GM21528 (cell line): ENCODE results near the gene ATP1A3.

ENCODE experiments used
- ATAC-seq: cut with Tn5 transposase; IDR thresholded peaks from one replicate; pipeline ENCODE4 v1.9.1; 2021; ENCODE audit warnings: mild to moderate bottlenecking, moderate library complexity; ENCODE audit not compliant: unreplicated experiment, low FRiP score

ATP1A3 gene

DNA sequence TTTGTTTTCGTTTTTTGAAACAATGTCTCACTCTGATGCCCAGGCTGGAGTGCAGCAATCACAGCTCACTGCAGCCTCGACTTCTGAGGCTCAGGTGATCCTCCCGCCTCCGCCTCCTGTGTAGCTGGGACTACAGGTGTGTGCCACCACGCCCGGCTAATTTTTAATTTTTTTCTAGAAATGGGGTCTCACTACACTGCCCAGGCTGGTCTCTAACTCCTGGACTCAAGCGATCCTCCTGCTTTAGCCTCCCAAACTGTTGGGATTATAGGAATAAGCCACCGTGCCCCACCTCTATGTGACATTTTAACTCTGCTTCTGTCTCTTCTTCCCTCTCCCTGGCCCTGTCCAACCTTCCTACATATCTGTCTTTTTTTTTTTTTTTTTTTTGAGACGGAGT, 5.1 kb downstream of the ATP1A3 start:
- ATAC-seq = no peak

DNA sequence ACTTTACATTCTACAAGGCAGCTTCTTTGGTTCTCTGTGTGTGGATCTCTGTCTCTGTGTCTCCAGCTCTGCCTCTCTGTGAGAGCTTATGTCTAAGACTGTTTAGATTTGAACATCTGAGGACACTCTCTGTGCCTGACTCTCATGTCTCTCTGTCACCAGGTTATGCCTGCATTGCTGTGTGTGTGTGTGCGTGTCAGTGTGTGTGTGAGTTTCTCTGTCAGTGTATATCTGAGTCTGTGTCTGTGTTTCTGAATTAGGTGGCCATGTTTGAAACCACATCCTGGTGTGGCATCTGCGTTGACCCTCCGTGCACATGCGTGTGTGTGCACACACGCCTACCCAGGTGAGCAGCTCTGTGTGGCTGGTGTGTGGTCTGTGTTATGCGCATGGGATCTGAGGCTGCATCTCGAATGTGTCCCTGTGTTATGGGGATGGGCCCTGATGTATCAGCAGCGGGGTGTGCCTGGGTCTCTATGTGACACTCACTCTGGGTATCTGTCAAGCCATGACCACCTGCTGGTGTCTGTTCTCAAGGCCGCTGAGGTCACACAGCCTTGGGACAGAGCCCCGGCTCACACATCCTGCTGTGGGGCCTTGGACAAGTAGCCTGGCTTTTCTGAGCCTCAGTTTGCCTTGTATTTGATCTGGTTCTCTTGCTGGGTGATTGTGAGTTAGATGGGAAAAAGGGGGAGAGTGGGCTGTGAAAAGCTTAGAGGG, 6.7 kb downstream of the ATP1A3 start:
- ATAC-seq = no peak

DNA sequence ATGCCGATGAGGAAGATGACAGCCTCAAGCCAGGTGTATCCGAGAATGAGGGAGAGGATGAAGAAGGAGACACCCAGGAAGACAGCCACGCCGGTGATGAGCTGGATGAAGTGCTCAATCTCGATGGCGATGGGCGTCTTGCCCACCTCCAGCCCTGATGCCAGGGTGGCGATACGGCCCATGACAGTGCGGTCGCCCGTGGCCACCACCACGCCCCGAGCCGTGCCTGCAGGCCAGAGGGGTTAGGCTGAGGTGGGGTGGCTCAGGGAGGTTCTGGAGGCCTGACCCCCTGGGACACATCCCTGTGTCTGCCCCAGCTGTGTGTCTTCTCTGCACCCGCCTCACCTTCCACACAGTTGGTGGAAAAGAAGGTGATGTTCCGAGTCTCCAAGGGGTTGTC, 9.1 kb downstream of the ATP1A3 start:
- no peak for ATAC-seq

DNA sequence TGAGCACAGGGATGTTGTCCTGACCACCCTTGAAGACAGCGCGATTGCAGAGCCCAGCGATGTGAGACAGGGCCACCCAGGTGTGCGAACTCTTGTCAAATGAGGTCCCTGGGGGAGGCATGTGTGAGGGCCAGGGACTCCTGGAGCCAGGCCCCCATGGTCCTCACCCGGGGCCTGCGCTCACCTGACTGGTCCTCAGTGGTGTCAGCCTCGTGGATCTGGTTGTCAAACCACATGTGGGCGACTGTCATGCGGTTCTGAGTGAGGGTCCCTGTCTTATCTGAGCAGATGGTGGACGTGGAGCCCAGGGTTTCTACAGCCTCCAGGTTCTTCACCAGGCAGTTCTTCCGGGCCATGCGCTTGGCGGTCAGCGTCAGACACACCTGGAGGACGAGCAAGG, 12.3 kb downstream of the ATP1A3 start:
- ATAC-seq = no peak

DNA sequence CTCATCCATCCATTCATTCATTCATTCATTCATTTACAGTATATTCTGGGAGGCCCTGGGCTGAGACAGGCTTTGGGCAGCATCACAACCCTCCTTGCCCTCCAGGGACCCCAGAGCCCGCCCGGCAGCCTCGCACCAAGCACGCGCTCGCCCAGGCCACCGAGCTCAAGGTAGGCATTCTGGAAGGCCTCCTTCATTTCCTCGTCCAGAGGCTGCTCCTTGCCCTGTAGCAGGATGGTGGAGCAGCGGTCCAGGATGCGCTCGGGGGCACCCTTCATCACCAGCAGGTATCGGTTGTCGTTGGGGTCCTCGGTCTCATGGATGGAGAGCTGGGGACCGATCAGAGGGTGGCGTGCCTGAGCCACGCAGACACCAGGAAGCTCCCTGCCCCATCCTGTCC, 15.6 kb downstream of the ATP1A3 start:
- ATAC-seq = no peak

DNA sequence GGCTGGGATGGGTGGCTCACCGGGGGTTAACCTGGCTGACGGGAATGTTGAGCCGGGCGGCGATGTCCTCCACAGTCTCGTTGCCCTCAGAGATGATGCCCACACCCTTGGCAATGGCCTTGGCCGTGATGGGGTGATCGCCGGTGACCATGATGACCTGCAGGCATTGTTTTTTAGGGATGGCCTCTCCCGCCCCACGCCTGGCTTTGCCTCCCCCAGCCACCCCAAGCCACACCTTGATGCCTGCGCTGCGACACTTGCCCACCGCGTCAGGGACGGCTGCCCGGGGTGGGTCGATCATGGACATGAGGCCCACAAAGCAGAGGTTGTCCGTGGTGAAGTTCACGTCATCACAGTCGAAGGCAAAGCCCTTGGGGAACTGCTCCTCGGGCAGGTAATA, 16.1 kb downstream of the ATP1A3 start:
- ATAC-seq = no peak

DNA sequence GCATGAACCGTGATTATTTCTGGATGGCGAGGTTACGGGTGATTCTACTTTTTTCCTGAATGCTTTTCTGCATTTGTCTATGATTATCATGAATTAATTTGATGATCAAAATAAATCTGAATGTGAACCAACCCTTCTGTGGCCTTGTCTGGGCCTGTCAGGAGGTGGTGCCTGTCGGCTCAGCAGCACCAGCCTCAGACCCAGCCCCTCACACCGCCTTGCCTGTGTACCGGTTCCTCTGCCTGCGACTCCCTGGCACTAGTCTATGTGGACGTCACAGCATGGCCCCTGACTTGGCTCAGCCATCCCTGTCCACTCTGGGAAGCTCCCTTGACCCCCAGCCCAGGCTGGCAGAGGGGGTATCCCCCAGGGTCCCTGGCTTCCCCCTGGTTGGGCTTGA, 19.4 kb downstream of the ATP1A3 start:
- no peak for ATAC-seq

DNA sequence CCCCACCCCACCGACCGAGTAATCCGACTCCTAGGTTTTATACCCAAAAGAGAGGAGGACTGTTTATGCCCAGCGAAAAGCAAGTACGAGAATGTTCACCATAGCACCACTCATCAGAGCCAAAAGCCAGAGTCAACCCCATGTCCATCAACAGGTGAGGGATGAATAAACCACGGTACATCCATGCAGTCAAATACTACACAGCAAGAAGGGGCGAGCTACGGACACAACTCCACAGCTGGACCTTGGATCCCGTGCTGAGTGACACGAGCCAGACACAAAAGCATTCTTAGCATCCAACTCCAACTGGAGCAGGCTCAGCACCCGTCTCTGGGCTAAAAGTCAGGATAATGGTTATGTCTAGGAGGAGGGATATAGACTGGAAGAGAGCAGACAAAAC, 22.7 kb downstream of the ATP1A3 start:
- no peak for ATAC-seq

DNA sequence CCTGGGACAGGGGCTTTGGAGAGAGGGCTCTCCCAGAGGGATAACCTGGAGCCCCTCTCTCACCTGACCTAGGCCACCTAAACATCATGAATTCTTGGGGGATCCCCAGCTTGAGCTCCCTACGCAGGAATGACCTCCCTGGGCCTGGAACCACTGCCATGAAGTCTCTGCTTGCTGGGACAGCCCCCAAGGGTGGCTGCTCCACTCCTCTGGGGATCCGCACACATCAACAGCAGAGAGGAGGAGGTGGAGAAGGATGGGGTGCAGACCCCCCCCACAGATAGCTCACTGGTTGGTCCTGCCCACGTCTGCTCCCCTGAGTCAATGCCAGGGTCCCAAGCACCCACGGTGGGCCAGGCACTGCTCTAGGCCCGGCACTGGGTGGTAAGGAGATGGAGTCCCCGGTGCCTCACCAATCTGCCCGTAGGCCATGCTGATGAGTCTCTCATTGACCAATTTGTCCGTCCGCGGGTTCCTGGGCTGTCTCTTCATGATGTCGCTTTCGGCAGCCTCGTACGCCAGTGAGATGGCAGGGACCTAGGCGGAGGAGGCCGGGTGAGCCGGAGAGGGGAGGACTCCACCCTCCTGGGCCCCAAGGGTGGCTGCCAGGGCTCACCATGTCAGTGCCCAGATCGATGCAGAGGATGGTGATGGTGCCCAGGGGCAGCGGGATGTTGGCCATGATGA, 24.1 kb downstream of the ATP1A3 start:
- ATAC-seq = no peak

DNA sequence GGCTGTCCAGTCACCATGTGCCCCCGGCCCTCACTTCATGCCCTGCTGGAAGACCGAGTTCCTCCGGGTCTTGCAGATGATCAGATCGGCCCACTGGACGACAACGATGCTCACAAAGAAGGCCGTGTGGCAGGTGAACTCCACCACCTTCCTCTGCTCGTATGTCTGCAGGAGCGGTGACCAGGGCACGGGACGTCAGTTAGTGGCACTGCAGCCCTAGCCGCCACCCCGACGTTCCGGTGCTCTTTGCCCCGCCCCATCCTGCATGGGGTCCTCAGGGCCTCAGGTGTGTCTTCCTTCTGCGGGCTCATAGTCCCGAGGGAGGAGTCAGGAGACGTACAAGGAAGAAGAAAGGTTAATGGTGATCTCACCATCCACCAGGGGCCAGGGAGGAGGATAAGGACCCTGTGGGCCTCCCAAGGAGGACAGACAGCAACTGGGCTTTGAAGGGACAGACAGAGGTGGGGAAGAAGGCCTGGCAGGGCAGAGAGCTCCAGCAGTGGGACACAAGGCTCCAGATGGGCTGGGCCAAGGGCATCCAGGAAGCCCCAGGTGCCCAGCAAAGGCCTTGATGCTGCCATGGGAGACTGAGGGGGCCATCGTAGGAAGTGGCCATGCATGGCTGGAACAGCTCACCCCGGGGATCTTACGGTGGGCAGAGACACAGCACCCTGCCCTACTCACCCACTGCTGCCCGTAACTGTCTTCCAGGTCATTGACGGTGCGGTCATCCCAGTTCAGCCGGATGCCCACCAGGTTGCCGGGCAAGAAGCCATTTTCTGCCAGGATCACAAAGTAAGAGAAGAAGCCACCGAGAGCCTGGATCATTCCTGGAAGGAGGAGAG, 25.1 kb downstream of the ATP1A3 start:
- ATAC-seq = no peak

DNA sequence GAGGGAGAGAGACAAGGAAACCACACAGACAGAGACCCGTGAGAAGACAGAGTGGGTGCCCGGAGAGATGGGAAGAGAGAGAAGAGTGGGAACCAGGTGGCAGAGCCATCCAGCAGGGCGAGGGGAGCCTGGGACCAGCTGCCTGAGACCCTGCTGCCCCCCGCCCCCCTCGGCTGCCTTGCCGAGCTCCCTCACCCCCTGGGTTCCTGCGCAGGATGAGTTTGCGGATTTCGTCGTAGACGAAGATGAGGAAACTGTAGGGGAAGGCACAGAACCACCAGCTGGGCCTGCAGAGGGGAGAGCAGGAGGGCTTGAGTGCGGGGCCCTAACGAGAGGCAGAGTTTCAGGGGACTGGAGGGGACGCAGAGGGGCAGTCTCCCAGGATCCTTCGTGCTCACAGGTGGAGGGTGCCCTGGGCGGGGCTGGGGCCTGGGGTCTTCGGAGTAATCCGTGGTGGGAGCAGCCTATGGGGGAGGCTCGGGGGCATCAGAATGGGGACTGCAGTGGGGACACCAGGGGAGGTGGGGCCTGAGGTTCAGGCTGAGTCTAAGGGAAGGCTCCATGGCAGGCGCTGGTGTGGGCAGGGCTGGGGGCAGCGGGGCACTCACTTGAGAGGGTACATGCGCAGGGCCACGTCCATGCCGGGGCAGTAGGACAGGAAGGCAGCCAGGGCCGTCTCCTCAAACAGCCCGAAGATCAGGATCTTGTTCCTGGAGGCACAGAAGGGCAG, 26.8 kb downstream of the ATP1A3 start:
- no peak for ATAC-seq

DNA sequence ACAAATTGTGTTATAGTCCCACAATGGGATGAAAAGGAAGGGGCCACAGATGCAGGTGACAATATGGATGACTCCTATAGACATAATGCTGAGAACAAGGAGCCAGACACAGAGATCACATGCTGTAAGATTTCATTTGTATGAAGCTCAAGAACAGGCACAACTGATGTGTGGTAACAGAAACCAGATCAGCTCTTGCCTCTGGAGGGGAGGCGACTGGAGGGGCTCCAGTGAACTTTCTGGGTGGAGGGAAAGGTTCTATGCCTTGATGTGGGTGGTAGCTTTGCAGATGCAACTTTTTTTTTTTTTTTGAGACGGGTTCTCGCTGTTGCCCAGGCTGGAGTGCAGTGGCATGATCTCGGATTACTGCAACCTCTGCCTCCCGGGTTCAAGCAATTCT, 28.9 kb downstream of the ATP1A3 start:
- ATAC-seq = no peak

DNA sequence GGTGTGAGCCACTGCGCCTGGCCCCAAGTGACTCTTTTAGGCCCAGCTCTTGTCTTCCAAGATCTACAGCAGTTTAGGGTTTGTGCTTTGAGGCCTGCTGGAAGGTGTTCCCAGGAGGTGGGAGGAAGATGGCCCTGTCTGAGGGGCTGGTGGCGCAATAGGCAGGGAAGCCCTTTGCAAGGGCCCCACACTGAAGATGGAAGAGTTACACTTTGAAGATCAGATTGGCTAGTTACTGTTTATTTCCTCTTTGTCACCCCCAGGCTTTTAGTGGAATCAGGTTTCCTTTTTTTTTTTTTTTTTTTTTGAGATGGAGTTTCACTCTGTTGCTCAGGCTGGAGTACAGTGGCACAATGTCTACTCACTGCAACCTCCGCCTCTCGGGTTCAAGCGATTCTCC, 33.1 kb downstream of the ATP1A3 start:
- ATAC-seq = no peak

DNA sequence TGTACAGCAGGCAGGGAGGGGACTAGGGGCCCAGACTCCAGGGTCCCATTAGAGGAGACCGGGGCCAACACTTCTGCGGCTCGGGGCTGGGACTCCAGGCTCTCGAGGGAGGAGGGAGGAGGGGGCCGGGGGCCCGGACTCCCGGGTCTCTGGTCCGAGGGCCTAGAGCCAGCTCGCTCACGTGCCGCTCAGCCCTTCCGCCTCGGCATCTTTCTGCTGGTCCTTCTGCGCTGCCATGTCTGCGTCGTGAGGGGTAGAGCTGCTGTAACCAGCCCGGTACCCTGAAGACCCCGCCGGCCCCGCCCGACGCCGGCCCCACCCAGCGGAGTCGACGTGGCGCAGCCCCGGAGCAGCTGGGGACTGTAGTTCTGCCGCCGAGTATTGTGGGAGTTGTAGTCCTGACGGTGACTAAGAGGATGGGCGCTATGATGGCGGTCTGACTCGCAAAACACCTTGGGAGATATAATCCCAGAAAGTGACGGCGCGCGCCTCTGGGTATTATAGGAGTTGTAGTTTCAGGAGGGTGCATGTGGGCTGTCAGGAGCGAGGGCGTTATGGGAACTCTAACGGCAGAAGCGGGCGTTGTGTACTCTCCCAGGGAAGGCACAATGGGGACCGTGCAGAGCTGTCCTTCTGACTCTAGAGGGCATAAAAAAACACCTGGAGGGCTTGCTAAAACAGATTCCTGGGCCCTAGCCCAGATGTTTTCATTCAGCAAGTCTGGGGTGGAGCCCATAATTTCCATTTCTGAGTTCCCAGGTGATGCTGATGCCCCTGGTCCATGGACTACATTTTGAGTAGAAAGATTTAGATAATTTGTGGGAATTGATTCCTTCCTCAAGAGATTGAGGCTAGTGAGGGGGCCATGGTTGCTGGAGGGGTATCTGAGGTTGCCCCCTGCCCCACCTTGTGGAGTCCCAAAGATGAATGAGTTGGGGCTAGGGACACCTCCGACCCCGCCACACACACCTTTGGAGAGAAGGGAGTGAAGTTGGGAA, 34.7 kb downstream of the ATP1A3 start, which contains the start of gene RABAC1:
Gene RABAC1, minus strand, starts transcription at position 266 of the 998 bp plus-strand sequence. Its CDS starts 29 bp downstream, at position 237.
- ATAC-seq = peak; percentile 85

DNA sequence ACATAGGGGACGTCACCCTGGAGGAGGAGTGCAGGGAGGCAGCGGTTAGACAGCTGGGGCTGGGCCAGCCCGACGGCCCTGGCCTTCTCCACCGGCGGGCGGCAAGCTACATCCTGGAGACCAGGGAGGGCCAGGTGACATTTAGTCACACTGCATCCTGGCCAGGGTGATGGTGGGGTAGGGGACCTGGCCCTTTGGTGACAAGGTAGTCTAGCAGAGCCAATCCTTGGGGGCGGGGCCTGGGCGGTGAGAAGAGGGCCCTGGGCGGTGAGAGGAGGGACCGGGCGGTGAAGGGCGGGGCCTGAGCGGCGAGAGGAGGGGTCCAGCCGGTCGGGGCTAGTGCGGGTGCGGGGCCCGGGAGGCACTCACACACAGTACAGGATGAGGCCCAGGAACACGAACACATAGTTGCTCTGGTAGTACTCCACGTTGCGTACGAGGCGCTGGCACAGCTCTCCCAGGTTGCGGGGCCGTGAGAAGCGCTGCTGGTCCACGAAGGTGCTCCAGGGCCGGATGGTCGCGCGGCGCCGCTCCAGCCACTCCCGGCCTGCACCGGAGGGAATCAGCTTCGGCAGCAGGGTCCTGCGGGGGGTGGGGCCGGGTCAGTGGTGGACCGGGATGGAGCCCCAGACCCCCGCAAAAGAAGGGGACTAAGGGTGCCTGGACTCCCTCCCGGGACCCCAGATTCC, 35.5 kb downstream of the ATP1A3 start:
- peak; percentile 40 for ATAC-seq

DNA sequence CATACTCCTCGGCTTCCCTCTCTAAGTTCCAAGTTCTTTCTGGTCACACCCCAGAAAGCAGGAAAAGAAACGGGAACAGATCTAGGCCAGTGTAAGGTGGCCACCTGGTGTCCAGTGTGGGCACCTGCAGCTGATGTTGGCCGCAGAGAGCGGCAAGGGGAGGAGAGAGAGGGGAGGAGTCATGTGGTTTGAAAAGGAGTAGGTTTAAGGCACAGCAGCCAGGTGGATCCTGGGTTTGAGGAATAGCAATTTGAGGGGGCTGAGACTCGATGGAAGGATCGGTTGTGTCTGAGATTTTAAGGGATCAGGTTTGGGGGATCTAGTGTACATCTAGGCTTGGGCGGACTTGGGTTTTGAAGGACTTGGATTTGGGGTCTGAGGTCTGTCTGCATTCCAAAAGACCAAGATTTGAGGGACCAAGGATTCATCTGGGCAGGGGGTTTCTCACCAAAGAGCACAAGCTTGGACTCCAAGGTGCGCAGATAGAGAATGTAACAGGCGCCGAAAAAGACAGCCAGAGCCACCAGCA, 36.1 kb downstream of the ATP1A3 start:
- no peak for ATAC-seq

DNA sequence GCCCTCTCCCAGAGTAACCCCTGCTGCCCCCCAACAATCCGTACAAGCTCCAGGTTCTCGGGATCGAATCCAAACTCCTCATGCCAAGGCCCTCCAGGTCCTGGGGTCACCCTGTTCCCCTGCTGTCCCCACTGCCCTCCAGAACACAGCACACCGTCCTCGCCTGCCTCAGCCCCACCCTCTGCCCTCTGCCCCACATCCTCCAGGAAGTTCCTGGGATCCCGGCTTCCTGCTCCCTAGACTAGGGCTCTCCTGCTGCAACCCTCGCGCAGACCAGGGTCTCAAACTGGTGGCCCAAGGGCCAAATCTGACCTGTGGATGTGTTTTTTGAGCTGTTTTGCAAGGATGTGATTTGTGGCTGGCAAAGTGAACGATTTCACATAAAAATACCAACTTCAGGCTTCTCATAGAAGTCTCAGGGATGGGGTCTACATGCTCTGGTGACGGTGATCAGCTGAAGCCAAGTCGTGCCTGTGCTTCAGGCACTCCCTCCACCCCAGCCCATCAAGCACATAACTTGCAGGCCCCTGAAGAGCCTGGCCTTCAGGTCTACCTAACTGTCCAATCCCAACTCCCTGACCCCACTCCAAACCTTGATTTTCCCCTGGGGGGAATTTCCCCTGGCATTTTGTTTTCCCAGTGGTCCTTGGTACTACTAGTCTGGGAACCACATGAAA, 36.7 kb downstream of the ATP1A3 start:
- no peak for ATAC-seq

DNA sequence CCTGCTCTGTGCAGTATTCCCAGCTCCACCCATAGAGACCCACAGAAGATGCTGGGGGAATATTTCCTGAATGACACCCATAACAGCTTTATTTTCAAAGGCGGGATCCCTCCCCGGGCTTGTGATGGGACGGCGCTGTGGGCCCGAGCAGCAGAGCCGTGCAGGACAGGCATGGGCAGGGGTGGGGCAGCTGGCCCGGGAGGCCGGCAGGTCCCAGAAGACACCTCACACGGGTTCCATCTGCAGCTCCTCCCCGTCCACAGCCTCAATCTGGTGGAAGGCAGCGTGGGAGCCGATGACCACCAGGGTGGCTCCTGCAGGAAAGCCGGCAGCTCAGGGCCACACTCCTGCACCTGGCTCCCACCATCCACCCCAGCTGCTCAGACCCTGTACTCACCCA, 37.4 kb downstream of the ATP1A3 start:
- no peak for ATAC-seq
